Thoracic aorta (tissue), 2 donors: ENCODE measurements around the gene EPHA4. TPM values are rescaled to one million over a fixed set of nuclear protein-coding genes. Genes with fewer than 3 reads are reported as not detected.

Experiments used
- ATAC-seq: fragments of 150-250 bp; one replicate; pipeline ENCODE4 v1.8.0; 2017; ENCODE audit warnings: low read depth; ENCODE audit not compliant: insufficient number of reproducible peaks, low FRiP score
- DNase-seq: peaks from one replicate; pipeline ENCODE4 v3.0.0-alpha.2; 2020; ENCODE audit warnings: low spot score
- H3K27ac ChIP-seq, 2 donors: fragments of 200-600 bp; sonication (generic); 1 replicate in 1 of 2; 2 replicates in 1 of 2; pipeline ENCODE4 v1.5.1; 2016; ENCODE audit warnings: mild to moderate bottlenecking in 2 of 2, moderate library complexity in 2 of 2
- H3K27me3 ChIP-seq: fragments of 200-600 bp; sonication (generic); replicated peaks from 2 replicates; pipeline ENCODE4 v1.6.0; 2016; ENCODE audit warnings: mild to moderate bottlenecking; ENCODE audit not compliant: insufficient read depth
- H3K36me3 ChIP-seq: fragments of 200-600 bp; sonication (generic); one replicate; pipeline ENCODE4 v1.5.1; 2016
- H3K4me1 ChIP-seq, 2 donors: fragments of 200-600 bp; sonication (generic); 1 replicate in 1 of 2; 2 replicates in 1 of 2; pipeline versions ENCODE4 v1.5.1 to v1.6.0; 2016; ENCODE audit warnings: low read depth in 2 of 2, mild to moderate bottlenecking in 1 of 2; ENCODE audit not compliant: control insufficient read depth in 1 of 2
- H3K4me3 ChIP-seq: fragments of 200-600 bp; sonication (generic); 2 replicates; pipeline ENCODE4 v1.5.1; 2016; ENCODE audit warnings: mild to moderate bottlenecking
- H3K9me3 ChIP-seq: fragments of 200-600 bp; sonication (generic); 2 replicates; pipeline ENCODE4 v1.5.1; 2016
- CTCF ChIP-seq: fragments of 200-600 bp; sonication (generic); IDR thresholded peaks from one replicate; pipeline ENCODE4 v1.5.1; 2019; ENCODE audit warnings: antibody characterized with exemption
- total RNA-seq, 2 donors: library from RNA; depleted of rRNA; stranded (reverse); fragments of >200 nt; gene quantifications; one replicate each; pipeline versions ENCODE4 v1.1.0 to v1.2.3, GENCODE V29; 2016

EPHA4 gene
- total RNA-seq, 2 donors from 2014 or later: 20.4 to 53.3 TPM

GRCh38 chr2:221463241-221463896, 108.7 kb downstream of the EPHA4 start:
- DNase-seq: no peak
- no peaks in the 10 kb centered on the region for H3K9me3 ChIP-seq
- no peak for ATAC-seq
- no peaks in the 10 kb centered on the region for H3K27me3 ChIP-seq
- H3K4me1 ChIP-seq: peaks cover 13 to 34% of the 10 kb centered on the region in 2 donors
- no peak for TF ChIP-seq CTCF
- no peak overlapping the region for H3K4me3 ChIP-seq
- H3K36me3 ChIP-seq: no peaks in the 10 kb centered on the region
- H3K27ac ChIP-seq: no peak overlapping the region

- Histone ChIP-seq H3K9me3 (no peaks in the 10 kb centered on the region), H3K4me3 (no peak overlapping the region), H3K36me3 (no peaks in the 10 kb centered on the region), H3K27me3 (no peaks in the 10 kb centered on the region), H3K27ac (no peak overlapping the region), H3K4me1 (peaks cover 2 to 19% of the 10 kb centered on the region in 2 donors)
- ATAC-seq (no peak), DNase-seq (no peak)
- no peak for TF ChIP-seq CTCF
Observed at GRCh38 chr2:221461901-221462300, 110.2 kb downstream of the EPHA4 start.

GRCh38 chr2:221460136-221460535, 112.0 kb downstream of the EPHA4 start:
- DNase-seq (no peak), ATAC-seq (no peak)
- Histone ChIP-seq H3K27me3 (no peaks in the 10 kb centered on the region), H3K4me1 (peaks cover 0 to 8% of the 10 kb centered on the region in 2 donors), H3K36me3 (no peaks in the 10 kb centered on the region), H3K9me3 (no peaks in the 10 kb centered on the region), H3K27ac (no peak overlapping the region), H3K4me3 (no peak overlapping the region)
- TF ChIP-seq CTCF: no peak

- DNase-seq (no peak), ATAC-seq (no peak)
- TF ChIP-seq CTCF: no peak
- Histone ChIP-seq H3K9me3 (no peaks in the 10 kb centered on the region), H3K36me3 (peaks cover 3% of the 10 kb centered on the region), H3K4me3 (no peak overlapping the region), H3K27ac (no peak overlapping the region), H3K27me3 (no peaks in the 10 kb centered on the region), H3K4me1 (no peaks in the 10 kb centered on the region)
Observed at GRCh38 chr2:221458578-221458977, 113.5 kb downstream of the EPHA4 start.

- H3K4me3 ChIP-seq: no peak overlapping the region
- ATAC-seq (no peak), DNase-seq (no peak)
- no peak for TF ChIP-seq CTCF
- no peaks in the 10 kb centered on the region for H3K27me3 ChIP-seq
- H3K9me3 ChIP-seq: no peaks in the 10 kb centered on the region
- no peak overlapping the region for H3K27ac ChIP-seq
- H3K4me1 ChIP-seq: no peaks in the 10 kb centered on the region
- peaks cover 3% of the 10 kb centered on the region for H3K36me3 ChIP-seq
Observed at GRCh38 chr2:221455214-221455613, 116.9 kb downstream of the EPHA4 start.
